SU-DHL-6 (cell line): ENCODE results near the gene PIGH.

Experiments
- H2AFZ ChIP-seq: fragments of 200-600 bp; sonication (generic); 2 replicates; pipeline ENCODE4 v1.6.1; 2014; ENCODE audit warnings: low read depth, mild to moderate bottlenecking, moderate library complexity, mixed read lengths, antibody characterized with exemption, low read length; ENCODE audit not compliant: severe bottlenecking
- H3F3A ChIP-seq: fragments of 200-600 bp; shearing (Covaris generic); 2 replicates; pipeline ENCODE4 v1.6.0; 2016; ENCODE audit warnings: antibody characterized with exemption, mild to moderate bottlenecking; ENCODE audit not compliant: insufficient read depth
- H3K27ac ChIP-seq: fragments of 200-600 bp; sonication (generic); 2 replicates; pipeline ENCODE4 v1.5.1; 2016; ENCODE audit warnings: low read depth, mild to moderate bottlenecking, low read length, moderate library complexity, mixed read lengths
- H3K27me3 ChIP-seq: fragments of 200-600 bp; sonication (generic), shearing (Covaris generic); 2 replicates; pipeline ENCODE4 v1.6.0; 2014; ENCODE audit warnings: mild to moderate bottlenecking, low read length
- H3K36me3 ChIP-seq: fragments of 200-600 bp; sonication (generic); 2 replicates; pipeline ENCODE4 v1.6.1; 2014; ENCODE audit warnings: mild to moderate bottlenecking, low read length, mixed read lengths
- H3K4me2 ChIP-seq: fragments of 300-600, 200-600 bp; shearing (Covaris generic), sonication (generic); 2 replicates; pipeline ENCODE4 v1.6.0; 2014; ENCODE audit warnings: low read length, low read depth, mild to moderate bottlenecking; ENCODE audit not compliant: poor library complexity, severe bottlenecking
- H3K4me3 ChIP-seq: fragments of 200-600 bp; sonication (generic); 2 replicates; pipeline ENCODE4 v1.5.1; 2014; ENCODE audit warnings: antibody characterized with exemption, low read length, mild to moderate bottlenecking, mixed read lengths; ENCODE audit not compliant: insufficient read depth, poor library complexity, severe bottlenecking
- H3K79me2 ChIP-seq: fragments of 200-600 bp; sonication (generic); 2 replicates; pipeline ENCODE4 v1.6.1; 2014; ENCODE audit warnings: mild to moderate bottlenecking, low read length, moderate library complexity; ENCODE audit not compliant: insufficient read depth
- H3K9ac ChIP-seq: fragments of 200-600 bp; sonication (generic); 2 replicates; pipeline ENCODE4 v1.7.0; 2014; ENCODE audit warnings: mild to moderate bottlenecking, low read length
- H3K9me2 ChIP-seq: fragments of 200-600 bp; sonication (generic); replicated peaks from 2 replicates; pipeline ENCODE4 v1.6.1; 2014; ENCODE audit warnings: low read length; ENCODE audit not compliant: insufficient read depth
- H3K9me3 ChIP-seq: fragments of 200-600 bp; sonication (generic); 2 replicates; pipeline ENCODE4 v1.6.1; 2014; ENCODE audit warnings: low read length, mixed read lengths; ENCODE audit not compliant: insufficient read depth
- H4K20me1 ChIP-seq: fragments of 200-600 bp; sonication (generic); 2 replicates; pipeline ENCODE4 v1.6.1; 2014; ENCODE audit warnings: low read depth, mild to moderate bottlenecking, antibody characterized with exemption, low read length, moderate library complexity, mixed read lengths
- EZH2phosphoT487 ChIP-seq: fragments of 200-600 bp; sonication (generic), shearing (Covaris generic); conservative IDR thresholded peaks from 2 replicates; pipeline ENCODE4 v1.6.1; 2018; ENCODE audit warnings: mild to moderate bottlenecking, antibody characterized with exemption, low read length, moderate library complexity, mixed read lengths
- TF ChIP-seq, protein P1 (sequence below): fragments of 200-600 bp; sonication (generic); IDR thresholded peaks from one replicate; pipeline ENCODE4 v1.5.1; 2017; ENCODE audit warnings: antibody characterized with exemption, mild to moderate bottlenecking, low read length, moderate library complexity; ENCODE audit not compliant: insufficient read depth, poor library complexity, severe bottlenecking

PIGH gene

DNA sequence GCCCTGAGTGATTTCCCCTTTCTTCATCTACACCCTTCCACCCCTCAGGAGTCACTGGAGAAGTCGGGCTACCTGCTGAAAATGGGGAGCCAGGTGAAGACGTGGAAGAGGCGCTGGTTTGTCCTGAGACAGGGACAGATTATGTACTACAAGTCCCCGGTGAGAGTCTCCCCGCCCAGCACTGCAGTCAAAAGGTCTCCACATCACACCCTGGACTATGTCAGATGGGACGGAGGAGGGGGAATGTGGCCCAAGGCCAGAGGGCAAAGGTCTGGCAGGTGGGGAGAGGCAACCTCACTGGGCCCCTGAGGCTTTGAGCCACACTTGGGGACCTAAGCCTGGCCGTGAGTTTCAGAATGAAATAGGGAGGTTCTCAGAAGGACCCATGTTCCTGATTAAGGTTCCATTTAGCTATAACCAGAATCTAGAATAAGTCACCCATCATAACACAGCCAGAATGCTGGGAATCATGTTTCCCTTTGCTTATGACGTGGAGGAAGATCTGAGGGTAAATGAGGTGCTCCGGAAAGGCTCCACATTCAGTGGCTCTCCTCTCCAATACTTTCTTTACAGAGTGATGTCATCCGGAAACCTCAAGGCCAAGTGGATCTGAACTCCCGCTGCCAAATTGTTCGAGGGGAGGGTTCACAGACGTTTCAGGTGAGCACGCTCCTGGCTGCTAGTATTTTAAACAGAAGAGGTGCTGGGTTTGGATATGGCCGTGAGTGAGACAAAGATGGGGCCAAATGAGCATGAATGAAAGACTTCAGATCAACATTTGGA lies 26.6 kb downstream of the PIGH start:
- no peak overlapping the region for H2AFZ ChIP-seq
- no peaks in the 10 kb centered on the region for H4K20me1 ChIP-seq
- no peak overlapping the region for H3K4me2 ChIP-seq
- no peak overlapping the region for H3K9ac ChIP-seq
- H3K27ac ChIP-seq, result no peak overlapping the region
- H3K9me2 ChIP-seq, result no peaks in the 10 kb centered on the region
- TF ChIP-seq, protein P1, sequence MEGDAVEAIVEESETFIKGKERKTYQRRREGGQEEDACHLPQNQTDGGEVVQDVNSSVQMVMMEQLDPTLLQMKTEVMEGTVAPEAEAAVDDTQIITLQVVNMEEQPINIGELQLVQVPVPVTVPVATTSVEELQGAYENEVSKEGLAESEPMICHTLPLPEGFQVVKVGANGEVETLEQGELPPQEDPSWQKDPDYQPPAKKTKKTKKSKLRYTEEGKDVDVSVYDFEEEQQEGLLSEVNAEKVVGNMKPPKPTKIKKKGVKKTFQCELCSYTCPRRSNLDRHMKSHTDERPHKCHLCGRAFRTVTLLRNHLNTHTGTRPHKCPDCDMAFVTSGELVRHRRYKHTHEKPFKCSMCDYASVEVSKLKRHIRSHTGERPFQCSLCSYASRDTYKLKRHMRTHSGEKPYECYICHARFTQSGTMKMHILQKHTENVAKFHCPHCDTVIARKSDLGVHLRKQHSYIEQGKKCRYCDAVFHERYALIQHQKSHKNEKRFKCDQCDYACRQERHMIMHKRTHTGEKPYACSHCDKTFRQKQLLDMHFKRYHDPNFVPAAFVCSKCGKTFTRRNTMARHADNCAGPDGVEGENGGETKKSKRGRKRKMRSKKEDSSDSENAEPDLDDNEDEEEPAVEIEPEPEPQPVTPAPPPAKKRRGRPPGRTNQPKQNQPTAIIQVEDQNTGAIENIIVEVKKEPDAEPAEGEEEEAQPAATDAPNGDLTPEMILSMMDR, result no peak
- no peak for TF ChIP-seq EZH2phosphoT487
- H3K9me3 ChIP-seq, result no peaks in the 10 kb centered on the region
- no peaks in the 10 kb centered on the region for H3K79me2 ChIP-seq
- no peaks in the 10 kb centered on the region for H3F3A ChIP-seq
- no peaks in the 10 kb centered on the region for H3K36me3 ChIP-seq
- no peaks in the 10 kb centered on the region for H3K27me3 ChIP-seq
- no peak overlapping the region for H3K4me3 ChIP-seq

DNA sequence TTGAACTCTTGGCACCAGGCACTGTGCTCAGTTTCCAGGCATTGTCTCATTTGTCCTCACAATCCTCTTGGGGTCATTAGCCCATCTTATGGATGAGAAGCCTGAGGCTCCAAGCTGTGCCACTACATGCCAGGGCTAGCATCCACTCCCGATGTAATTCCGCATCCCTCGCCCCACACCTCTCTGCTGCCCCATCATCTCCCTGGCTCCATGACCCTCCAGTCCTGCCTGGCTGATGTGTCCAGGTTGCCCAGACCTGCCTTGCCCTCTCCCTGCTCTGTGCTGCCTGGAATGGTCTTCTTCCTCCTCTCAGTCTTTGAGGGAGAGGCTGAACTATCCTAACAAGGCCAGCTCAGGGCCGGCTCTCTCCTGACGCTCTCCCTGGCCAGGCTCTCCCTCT lies 27.5 kb downstream of the PIGH start:
- Histone ChIP-seq H3F3A (no peaks in the 10 kb centered on the region), H3K36me3 (no peaks in the 10 kb centered on the region), H2AFZ (no peak overlapping the region), H3K9me3 (no peaks in the 10 kb centered on the region), H3K9me2 (no peaks in the 10 kb centered on the region), H3K79me2 (no peaks in the 10 kb centered on the region), H3K27ac (no peak overlapping the region), H3K4me3 (no peak overlapping the region), H3K27me3 (no peaks in the 10 kb centered on the region), H3K9ac (no peak overlapping the region), H3K4me2 (no peak overlapping the region), H4K20me1 (no peaks in the 10 kb centered on the region)
- TF ChIP-seq, protein P1, result no peak
- no peak for TF ChIP-seq EZH2phosphoT487

DNA sequence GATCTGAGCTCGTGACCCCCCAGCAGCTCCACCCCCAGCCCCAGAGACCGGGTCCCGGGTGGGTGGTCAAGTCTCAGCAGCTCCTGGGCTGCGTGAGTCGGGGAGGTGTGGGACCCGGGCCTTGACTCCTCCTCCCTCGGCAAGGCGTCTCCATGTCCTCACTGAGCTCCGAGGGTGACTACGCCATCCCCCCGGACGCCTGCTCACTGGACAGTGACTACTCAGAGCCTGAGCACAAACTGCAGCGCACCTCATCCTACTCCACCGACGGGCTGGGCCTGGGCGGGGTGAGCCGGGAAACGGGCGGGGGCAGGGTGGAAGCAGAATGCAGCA lies 28.1 kb downstream of the PIGH start:
- Histone ChIP-seq H3K36me3 (no peaks in the 10 kb centered on the region), H3K4me3 (no peak overlapping the region), H3K9me3 (no peaks in the 10 kb centered on the region), H2AFZ (no peak overlapping the region), H3K9me2 (no peaks in the 10 kb centered on the region), H3K9ac (no peak overlapping the region), H3K79me2 (no peaks in the 10 kb centered on the region), H3K27me3 (no peaks in the 10 kb centered on the region), H3F3A (no peaks in the 10 kb centered on the region), H3K27ac (no peak overlapping the region), H4K20me1 (no peaks in the 10 kb centered on the region), H3K4me2 (no peak overlapping the region)
- TF ChIP-seq EZH2phosphoT487, result no peak
- TF ChIP-seq, protein P1, result no peak
